ENCODE measurements around the gene USP25. TPM values are rescaled to one million over a fixed set of nuclear protein-coding genes. Genes with fewer than 3 reads are reported as not detected.

Gene USP25
- total RNA-seq, 2 donors from 2014 or later = 32.0 to 43.5 TPM

DNA sequence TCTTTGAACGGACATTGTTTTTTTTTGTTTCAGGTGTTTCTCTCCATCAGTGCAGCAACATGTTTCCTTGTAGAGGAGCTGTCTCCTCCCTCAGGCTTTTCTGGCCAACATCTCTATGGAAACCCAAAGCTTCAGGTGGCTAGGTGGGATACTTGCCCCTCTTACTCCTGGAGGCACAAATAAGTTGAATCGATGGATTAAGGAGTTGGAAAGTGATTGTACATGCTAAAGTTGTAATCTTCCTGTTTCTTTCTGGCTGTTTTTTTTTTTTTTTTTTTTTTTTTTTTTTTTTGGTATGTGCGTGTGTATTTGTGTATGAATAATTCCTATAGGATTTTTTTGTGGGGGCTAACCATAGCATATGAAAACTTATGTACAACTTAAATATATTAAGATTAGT, 10.6 kb downstream of the USP25 start:
- Histone ChIP-seq H3K4me1 (ENCODE audit: control insufficient read depth in 1 of 2, low read depth in 2 of 2) (peaks cover 9 to 45% of the 10 kb centered on the region in 2 donors), H3K27me3 (replicated peaks; ENCODE audit: insufficient read depth) (no peaks in the 10 kb centered on the region), H3K9me3 (no peaks in the 10 kb centered on the region), H3K27ac (no peak overlapping the region), H3K4me3 (no peak overlapping the region), H3K36me3 (no peaks in the 10 kb centered on the region)
- no peak for DNase-seq (ENCODE audit: low spot score)
- no peak for ATAC-seq (ENCODE audit: insufficient number of reproducible peaks, low FRiP score, low read depth)
- TF ChIP-seq, protein P1, sequence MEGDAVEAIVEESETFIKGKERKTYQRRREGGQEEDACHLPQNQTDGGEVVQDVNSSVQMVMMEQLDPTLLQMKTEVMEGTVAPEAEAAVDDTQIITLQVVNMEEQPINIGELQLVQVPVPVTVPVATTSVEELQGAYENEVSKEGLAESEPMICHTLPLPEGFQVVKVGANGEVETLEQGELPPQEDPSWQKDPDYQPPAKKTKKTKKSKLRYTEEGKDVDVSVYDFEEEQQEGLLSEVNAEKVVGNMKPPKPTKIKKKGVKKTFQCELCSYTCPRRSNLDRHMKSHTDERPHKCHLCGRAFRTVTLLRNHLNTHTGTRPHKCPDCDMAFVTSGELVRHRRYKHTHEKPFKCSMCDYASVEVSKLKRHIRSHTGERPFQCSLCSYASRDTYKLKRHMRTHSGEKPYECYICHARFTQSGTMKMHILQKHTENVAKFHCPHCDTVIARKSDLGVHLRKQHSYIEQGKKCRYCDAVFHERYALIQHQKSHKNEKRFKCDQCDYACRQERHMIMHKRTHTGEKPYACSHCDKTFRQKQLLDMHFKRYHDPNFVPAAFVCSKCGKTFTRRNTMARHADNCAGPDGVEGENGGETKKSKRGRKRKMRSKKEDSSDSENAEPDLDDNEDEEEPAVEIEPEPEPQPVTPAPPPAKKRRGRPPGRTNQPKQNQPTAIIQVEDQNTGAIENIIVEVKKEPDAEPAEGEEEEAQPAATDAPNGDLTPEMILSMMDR (IDR thresholded peaks at IDR 0.05) = no peak

DNA sequence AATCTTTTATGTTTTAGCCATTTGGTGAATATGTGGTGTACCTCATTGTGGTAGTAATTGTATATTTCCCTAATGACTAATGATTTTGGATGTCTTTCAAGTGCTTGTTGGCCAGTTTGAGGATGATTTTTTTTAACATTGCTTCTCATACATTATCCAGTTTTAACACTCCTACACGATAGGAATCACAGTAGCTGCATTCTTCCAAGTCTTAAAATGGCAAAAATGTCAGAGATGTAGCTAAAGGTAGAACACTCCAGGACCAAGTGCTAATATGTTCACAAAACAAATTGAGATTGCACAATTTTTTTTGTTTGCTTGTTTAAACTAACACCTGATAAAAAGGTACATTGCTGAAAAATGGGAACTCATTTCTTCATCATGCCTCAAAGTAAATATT, 11.7 kb downstream of the USP25 start:
- Histone ChIP-seq H3K4me1 (ENCODE audit: control insufficient read depth in 1 of 2, low read depth in 2 of 2) (peaks cover 6 to 36% of the 10 kb centered on the region in 2 donors), H3K9me3 (no peaks in the 10 kb centered on the region), H3K4me3 (no peak overlapping the region), H3K36me3 (no peaks in the 10 kb centered on the region), H3K27ac (no peak overlapping the region), H3K27me3 (replicated peaks; ENCODE audit: insufficient read depth) (no peaks in the 10 kb centered on the region)
- DNase-seq (ENCODE audit: low spot score) (no peak), ATAC-seq (ENCODE audit: insufficient number of reproducible peaks, low FRiP score, low read depth) (no peak)
- TF ChIP-seq, protein P1 (IDR thresholded peaks at IDR 0.05) = no peak

DNA sequence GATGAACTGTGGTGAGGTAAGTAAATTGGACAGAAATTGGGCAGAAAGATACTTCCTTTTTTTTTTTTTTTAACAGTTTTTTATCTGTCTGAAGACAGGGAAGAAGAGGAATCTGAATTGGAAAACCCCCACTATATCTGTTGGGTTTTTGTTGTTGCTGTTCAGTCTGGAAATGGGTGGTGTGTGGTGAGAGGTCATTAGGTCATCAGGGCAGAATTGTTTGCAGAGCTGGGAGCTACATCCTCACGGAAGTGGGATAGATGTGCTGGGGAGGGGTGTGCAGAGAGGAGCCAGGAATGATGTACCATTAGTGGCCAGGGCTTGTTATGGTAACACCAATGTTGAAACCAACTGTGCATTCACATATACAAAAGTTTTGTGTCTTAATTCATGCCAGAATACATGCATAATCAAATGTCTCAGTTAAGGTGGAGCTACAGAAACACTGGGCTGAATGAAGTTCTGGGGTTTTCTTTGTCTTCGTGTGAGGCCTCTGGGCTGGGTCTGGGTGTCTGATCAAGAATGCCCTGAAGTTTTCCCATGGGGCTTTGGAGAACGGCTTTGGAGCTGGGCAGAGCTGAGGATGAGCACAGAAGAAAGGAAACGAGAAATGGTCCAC, 12.4 kb downstream of the USP25 start:
- DNase-seq (ENCODE audit: low spot score) (no peak), ATAC-seq (ENCODE audit: insufficient number of reproducible peaks, low FRiP score, low read depth) (no peak)
- TF ChIP-seq, protein P1 (IDR thresholded peaks at IDR 0.05) = no peak
- Histone ChIP-seq H3K27me3 (replicated peaks; ENCODE audit: insufficient read depth) (no peaks in the 10 kb centered on the region), H3K36me3 (no peaks in the 10 kb centered on the region), H3K4me1 (ENCODE audit: control insufficient read depth in 1 of 2, low read depth in 2 of 2) (peaks cover 6 to 36% of the 10 kb centered on the region in 2 donors), H3K9me3 (no peaks in the 10 kb centered on the region), H3K4me3 (no peak overlapping the region), H3K27ac (no peak overlapping the region)

DNA sequence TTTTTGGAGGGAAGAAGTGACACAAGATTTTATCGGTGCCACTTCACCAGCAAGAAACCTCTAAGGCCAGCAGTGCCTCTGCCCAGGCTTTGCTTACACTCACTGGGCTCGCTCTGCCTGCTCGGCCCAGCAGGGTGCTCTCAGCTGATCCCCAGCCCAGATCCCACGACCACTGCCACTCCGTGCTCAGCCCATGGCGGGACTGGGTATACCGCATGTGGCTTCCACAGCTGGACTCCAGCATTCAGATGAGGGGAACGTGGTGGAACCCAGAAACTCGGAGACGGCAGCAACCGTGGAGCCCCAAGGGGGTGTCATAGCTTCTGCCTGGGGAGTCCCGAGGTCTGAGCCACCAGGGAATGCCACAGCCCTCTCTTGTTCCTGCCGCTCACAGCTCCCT, 12.9 kb downstream of the USP25 start:
- no peaks in the 10 kb centered on the region for H3K9me3 ChIP-seq
- H3K4me1 ChIP-seq (ENCODE audit: control insufficient read depth in 1 of 2, low read depth in 2 of 2) = peaks cover 6 to 36% of the 10 kb centered on the region in 2 donors
- H3K36me3 ChIP-seq = no peaks in the 10 kb centered on the region
- DNase-seq (ENCODE audit: low spot score) = no peak
- TF ChIP-seq, protein P1 (IDR thresholded peaks at IDR 0.05) = no peak
- ATAC-seq (ENCODE audit: insufficient number of reproducible peaks, low FRiP score, low read depth) = no peak
- H3K27me3 ChIP-seq (replicated peaks; ENCODE audit: insufficient read depth) = no peaks in the 10 kb centered on the region
- H3K4me3 ChIP-seq = no peak overlapping the region
- H3K27ac ChIP-seq = no peak overlapping the region

DNA sequence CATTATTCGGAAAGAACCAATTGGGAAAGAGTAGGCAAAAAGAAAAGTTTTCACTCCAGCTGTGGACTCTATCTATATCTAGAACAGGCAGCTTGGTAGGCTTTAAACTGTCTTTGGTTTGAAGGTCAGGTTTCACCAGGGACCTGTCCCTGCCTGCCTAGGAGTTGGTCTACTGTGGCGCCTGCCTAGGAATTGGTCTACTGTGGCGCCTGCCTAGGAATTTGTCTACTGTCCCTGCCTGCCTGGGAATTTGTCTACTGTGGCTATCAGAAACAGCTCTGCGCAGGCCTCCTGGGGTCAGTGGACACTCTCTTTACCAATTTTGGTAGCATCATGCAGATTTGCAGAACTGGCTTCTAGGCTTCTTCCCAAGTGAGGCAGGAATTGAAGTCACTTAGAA, 13.8 kb downstream of the USP25 start:
- no peak overlapping the region for H3K4me3 ChIP-seq
- peaks cover 6 to 29% of the 10 kb centered on the region in 2 donors for H3K4me1 ChIP-seq (ENCODE audit: control insufficient read depth in 1 of 2, low read depth in 2 of 2)
- DNase-seq (ENCODE audit: low spot score) = no peak
- TF ChIP-seq, protein P1 (IDR thresholded peaks at IDR 0.05) = no peak
- ATAC-seq (ENCODE audit: insufficient number of reproducible peaks, low FRiP score, low read depth) = no peak
- no peaks in the 10 kb centered on the region for H3K9me3 ChIP-seq
- H3K27me3 ChIP-seq (replicated peaks; ENCODE audit: insufficient read depth) = no peaks in the 10 kb centered on the region
- no peak overlapping the region for H3K27ac ChIP-seq
- no peaks in the 10 kb centered on the region for H3K36me3 ChIP-seq

Data from thoracic aorta (tissue), 2 donors.